Measurements from ENCODE around the gene FAM234A.

Gene FAM234A

DNA sequence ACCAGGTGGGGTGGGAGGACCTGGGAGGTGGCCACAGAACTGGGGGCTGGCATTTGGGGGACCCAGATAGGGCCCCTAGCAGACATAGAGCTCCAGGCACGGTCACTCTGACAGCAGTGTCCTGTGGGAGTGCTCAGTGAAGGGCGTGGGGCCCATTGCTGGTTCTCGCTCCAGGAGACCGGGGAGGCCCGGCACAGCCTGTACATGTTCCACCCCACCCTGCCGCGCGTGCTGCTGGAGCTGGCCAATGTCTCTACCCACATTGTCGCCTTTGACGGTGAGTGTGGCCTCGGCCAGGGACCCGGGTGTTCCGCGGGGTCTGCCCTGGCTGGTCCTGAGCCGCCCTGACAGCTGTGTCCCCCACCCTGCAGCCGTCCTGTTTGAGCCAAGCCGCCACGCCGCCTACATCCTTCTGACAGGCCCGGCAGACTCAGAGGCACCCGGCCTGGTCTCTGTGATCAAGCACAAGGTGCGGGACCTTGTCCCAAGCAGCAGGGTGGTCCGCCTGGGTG is 29.9 kb downstream of the FAM234A start:
- H3K27ac ChIP-seq (ENCODE audit: low read depth, low read length): no peak overlapping the region

GRCh38 chr16:265002-265529 is 30.4 kb downstream of the FAM234A start:
- H4K20me1 ChIP-seq (ENCODE audit: low read depth, low read length): no peaks in the 10 kb centered on the region
- no peaks in the 10 kb centered on the region for H3K9me2 ChIP-seq (replicated peaks; ENCODE audit: insufficient read depth, low read length)
- H3K79me2 ChIP-seq (ENCODE audit: insufficient read depth, low read length): no peaks in the 10 kb centered on the region
- H3K9me3 ChIP-seq (ENCODE audit: insufficient read depth, low read length): no peaks in the 10 kb centered on the region
- H3K36me3 ChIP-seq (ENCODE audit: low read length): no peaks in the 10 kb centered on the region
- no peaks in the 10 kb centered on the region for H3F3A ChIP-seq (ENCODE audit: insufficient read depth)
- TF ChIP-seq EZH2phosphoT487 (conservative IDR thresholded peaks at IDR 0.05; ENCODE audit: low read length) (no peak), CTCF (IDR thresholded peaks at IDR 0.05; ENCODE audit: insufficient read depth, low read length, poor library complexity, severe bottlenecking) (no peak)
- H3K4me3 ChIP-seq (ENCODE audit: insufficient read depth, low read length, poor library complexity, severe bottlenecking): no peak overlapping the region
- no peak overlapping the region for H3K4me2 ChIP-seq (ENCODE audit: low read depth, low read length, poor library complexity, severe bottlenecking)
- H3K27ac ChIP-seq (ENCODE audit: low read depth, low read length): no peak overlapping the region
- H2AFZ ChIP-seq (ENCODE audit: low read depth, low read length, severe bottlenecking): no peak overlapping the region
- no peak overlapping the region for H3K9ac ChIP-seq (ENCODE audit: low read length)
- no peaks in the 10 kb centered on the region for H3K27me3 ChIP-seq (ENCODE audit: low read length)

More for the DNA sequence above, 29.9 kb downstream of the FAM234A start:
- Histone ChIP-seq H3K9me2 (replicated peaks; ENCODE audit: insufficient read depth, low read length) (no peaks in the 10 kb centered on the region), H3K9ac (ENCODE audit: low read length) (no peak overlapping the region), H2AFZ (ENCODE audit: low read depth, low read length, severe bottlenecking) (no peak overlapping the region), H4K20me1 (ENCODE audit: low read depth, low read length) (no peaks in the 10 kb centered on the region), H3K4me3 (ENCODE audit: insufficient read depth, low read length, poor library complexity, severe bottlenecking) (no peak overlapping the region), H3K79me2 (ENCODE audit: insufficient read depth, low read length) (no peaks in the 10 kb centered on the region), H3K27me3 (ENCODE audit: low read length) (no peaks in the 10 kb centered on the region), H3K36me3 (ENCODE audit: low read length) (no peaks in the 10 kb centered on the region), H3F3A (ENCODE audit: insufficient read depth) (no peaks in the 10 kb centered on the region), H3K4me2 (ENCODE audit: low read depth, low read length, poor library complexity, severe bottlenecking) (no peak overlapping the region), H3K9me3 (ENCODE audit: insufficient read depth, low read length) (no peaks in the 10 kb centered on the region)
- TF ChIP-seq CTCF (IDR thresholded peaks at IDR 0.05; ENCODE audit: insufficient read depth, low read length, poor library complexity, severe bottlenecking): no peak
- TF ChIP-seq EZH2phosphoT487 (conservative IDR thresholded peaks at IDR 0.05; ENCODE audit: low read length): no peak

DNA sequence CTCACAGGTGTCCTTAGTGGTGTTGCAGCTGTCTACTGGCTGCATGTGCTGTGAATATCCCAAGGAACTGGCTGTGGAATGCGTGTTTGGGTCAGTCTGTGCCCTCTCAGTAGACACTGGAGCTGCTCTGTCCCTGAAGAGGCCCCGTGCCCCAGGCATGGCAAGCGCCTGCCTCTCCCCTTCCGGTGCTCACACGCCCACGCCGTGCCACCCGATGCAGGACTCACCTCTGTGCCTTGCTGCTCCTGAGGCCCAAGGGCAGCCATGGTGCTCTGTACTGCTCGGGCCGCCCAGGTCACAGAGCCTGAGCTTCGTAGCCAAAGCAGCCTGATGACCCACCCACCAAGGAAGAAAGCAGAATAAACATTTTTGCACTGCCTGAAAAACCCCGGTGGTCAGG is 31.1 kb downstream of the FAM234A start:
- Histone ChIP-seq H3K79me2 (ENCODE audit: insufficient read depth, low read length) (no peaks in the 10 kb centered on the region), H3K9ac (ENCODE audit: low read length) (no peak overlapping the region), H3K9me2 (replicated peaks; ENCODE audit: insufficient read depth, low read length) (no peaks in the 10 kb centered on the region), H3K36me3 (ENCODE audit: low read length) (no peaks in the 10 kb centered on the region), H3K27ac (ENCODE audit: low read depth, low read length) (no peak overlapping the region), H3K4me2 (ENCODE audit: low read depth, low read length, poor library complexity, severe bottlenecking) (no peak overlapping the region), H3K27me3 (ENCODE audit: low read length) (no peaks in the 10 kb centered on the region), H3K4me3 (ENCODE audit: insufficient read depth, low read length, poor library complexity, severe bottlenecking) (no peak overlapping the region), H3K9me3 (ENCODE audit: insufficient read depth, low read length) (no peaks in the 10 kb centered on the region), H2AFZ (ENCODE audit: low read depth, low read length, severe bottlenecking) (no peak overlapping the region), H4K20me1 (ENCODE audit: low read depth, low read length) (no peaks in the 10 kb centered on the region), H3F3A (ENCODE audit: insufficient read depth) (no peaks in the 10 kb centered on the region)
- TF ChIP-seq EZH2phosphoT487 (conservative IDR thresholded peaks at IDR 0.05; ENCODE audit: low read length) (no peak), CTCF (IDR thresholded peaks at IDR 0.05; ENCODE audit: insufficient read depth, low read length, poor library complexity, severe bottlenecking) (no peak)
